ENCODE results near the gene BLOC1S3.

BLOC1S3 gene

DNA sequence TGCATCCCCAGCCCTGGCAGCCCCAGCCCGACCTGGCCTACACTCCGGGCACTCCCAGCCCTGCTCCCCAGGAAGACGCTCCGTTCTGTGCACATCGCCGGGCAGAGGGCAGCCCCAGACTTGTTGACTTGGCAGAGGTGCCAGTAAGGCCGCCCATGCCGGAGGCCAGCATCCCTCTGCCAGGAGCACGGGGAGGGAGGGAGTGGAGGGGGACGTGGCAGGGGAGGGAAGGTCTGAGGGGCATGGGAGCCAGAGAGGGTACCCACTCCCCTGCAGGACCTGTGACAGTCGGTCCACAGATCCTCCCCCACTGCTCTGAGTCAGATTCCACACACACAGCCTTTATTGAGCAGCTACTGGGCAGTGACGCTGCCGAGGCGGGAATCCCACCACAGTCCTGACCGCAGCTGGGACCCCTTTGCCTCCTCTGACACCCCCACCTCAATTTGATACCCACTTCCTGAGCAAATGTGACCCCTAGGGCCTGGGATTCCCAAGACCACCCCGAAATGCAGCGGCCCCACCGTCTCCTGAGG is 15.9 kb upstream of the BLOC1S3 start:
- peak; percentile 64 for DNase-seq

- no peak for DNase-seq
These were observed 15.4 kb upstream of the BLOC1S3 start for GRCh38 chr19:45163156-45163555.

GRCh38 chr19:45163751-45164460 is 14.7 kb upstream of the BLOC1S3 start:
- DNase-seq: no peak

DNA sequence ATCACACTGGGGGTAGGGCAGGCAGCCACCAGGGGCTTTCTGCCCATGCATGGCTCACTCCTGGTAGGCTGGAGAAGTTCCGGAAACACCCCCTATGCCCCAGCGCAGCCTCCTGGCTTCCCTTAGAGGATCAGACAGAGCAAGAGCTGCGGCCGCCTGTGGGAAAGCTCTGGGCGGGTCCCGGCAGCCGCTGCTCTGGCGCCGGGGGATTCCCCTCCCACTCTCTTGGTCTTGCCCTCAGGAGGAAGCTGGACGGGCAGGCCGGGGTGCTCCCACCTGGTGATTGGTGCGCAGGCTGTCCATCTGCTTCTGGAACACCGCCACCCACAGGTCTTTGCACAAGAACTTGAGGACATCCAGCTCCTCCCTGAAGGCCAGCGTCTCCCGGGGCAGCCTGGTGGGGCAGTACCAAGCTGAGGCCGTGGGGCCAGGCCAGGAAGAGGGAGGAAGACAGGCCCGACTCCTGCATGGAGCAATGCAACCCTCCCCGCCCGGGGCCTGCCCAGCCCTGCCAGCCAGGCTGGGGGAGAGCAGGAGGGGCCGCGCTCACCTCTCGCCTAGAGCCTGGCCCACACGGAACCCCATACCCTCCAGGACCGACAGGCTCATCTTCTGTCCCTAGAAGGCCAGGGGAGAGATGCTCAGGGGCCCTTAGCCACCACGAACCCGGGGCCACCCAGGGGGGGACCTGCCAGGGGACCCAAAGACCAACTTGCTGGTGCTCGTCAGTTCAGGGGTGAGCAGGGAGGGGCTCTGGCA is 13.8 kb upstream of the BLOC1S3 start:
- no peak for DNase-seq

- DNase-seq: no peak
These were observed 11.8 kb upstream of the BLOC1S3 start for GRCh38 chr19:45166723-45167252.

DNA sequence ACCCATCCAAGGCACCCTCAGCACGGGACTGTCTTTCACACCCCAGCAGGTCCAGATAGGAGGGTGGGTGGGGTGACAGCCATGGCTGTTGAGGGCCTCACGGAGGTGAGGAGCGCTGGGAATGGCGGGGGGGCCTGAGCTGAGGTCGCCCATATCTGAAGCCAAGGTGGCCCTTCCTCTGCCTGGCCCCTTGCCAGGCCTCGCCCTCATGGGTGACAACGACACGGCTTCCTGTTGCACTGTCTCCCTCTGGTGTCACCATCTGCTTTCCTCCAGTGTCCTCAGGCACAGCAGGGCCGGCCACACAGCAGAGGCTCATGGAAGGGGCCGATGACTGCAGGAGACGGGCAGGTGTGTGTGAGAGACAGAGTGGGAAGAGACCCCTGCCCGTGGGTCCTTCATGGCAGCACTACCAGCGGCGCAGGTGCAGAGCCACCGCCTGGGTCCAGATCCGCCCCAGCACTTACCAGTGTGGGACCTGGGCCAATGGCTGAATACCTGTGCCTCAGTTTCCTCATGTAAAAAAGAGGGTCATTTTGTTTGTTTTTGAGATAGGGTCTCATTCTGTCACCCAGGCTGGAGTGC is 9.7 kb upstream of the BLOC1S3 start:
- DNase-seq: peak; percentile 18

DNA sequence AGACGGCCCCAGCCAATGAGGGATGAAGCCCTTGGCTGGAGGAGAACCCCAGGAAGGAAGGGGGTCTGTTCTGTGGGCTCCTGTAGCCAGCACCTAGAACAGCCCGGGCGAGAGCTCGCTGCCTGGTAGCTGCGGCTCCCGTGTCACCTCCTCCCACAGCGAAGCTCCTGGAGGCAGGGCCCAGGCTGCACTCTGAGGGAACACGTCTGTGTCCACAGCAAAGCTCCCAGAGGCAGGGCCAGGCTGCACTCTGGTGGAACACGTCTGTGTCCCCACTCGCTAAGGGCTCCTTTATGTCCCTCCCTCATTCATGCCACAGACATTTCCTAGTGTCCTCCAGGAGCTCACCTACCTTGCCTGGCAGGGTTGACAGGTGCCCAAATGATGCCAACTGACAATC is 9.0 kb upstream of the BLOC1S3 start:
- DNase-seq: no peak

DNA sequence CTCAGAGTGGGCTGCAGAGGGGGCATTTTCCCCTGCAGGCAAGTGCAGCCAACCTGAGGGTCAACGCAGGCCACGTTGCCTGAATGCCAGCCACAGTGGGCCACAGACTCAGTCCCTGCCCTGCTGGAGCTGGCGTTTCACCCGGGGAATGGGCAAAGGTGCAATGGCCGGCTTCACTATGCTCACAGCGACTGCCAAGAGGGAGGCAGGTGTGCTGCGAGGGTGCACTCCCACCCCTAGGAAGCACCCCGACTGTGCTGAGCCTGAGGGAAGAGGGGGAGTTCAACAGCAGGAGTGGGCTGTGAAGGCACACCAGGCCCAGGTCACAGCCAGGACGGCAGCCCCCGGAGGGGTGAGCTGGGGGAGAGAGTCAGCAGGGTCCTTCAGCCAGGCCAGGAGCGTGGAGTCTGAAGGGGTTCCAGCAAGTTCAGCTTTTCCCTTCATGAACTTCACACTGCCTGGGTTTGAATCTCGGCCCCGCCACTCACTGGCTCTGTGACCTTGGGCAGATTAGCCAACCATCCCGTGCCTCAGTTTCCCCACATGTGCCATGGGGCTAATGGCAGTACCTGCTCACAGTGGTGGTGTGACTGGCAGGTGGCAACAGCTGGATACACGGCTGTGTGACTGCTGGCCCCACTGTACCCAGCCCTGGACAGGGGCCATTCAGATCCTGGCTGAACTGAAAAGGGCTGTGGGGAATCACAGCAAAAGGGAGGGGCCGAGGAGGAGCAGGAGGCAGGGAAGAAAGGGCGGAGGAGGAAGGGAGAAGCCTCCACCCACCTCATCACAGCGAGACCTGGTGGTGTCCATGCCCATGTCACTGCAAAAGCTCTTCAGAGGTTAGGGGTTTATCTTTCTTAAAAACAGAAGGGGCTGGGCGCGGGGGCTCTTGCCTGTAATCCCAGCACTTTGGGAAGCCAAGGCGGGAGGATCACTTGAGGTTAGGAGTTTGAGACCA is 8.2 kb upstream of the BLOC1S3 start:
- DNase-seq: no peak

DNA sequence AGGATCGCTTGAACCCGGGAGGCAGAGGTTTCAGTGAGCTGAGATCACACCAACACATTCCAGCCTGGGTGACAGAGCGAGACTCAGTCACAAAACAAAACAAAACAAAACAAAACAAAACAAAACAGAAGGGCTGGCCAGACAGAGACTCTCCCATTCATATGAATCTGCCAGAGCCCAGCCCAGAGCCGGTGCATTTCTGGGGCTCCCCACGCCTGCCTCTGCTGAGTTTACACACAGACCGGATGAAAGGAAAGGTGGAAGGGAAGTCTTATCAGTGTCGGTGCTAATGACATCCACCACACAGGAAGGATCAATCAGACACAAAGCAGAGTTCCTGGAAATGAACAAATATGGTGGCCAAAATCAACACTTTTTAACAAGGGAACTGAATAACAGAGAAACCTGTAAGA is 7.4 kb upstream of the BLOC1S3 start:
- no peak for DNase-seq

- no peak for DNase-seq
These were observed 6.4 kb upstream of the BLOC1S3 start for GRCh38 chr19:45172173-45172572.

GRCh38 chr19:45172611-45173208 is 5.9 kb upstream of the BLOC1S3 start:
- DNase-seq: no peak

- no peak for DNase-seq
These were observed 4.8 kb upstream of the BLOC1S3 start for GRCh38 chr19:45173816-45174215.

DNA sequence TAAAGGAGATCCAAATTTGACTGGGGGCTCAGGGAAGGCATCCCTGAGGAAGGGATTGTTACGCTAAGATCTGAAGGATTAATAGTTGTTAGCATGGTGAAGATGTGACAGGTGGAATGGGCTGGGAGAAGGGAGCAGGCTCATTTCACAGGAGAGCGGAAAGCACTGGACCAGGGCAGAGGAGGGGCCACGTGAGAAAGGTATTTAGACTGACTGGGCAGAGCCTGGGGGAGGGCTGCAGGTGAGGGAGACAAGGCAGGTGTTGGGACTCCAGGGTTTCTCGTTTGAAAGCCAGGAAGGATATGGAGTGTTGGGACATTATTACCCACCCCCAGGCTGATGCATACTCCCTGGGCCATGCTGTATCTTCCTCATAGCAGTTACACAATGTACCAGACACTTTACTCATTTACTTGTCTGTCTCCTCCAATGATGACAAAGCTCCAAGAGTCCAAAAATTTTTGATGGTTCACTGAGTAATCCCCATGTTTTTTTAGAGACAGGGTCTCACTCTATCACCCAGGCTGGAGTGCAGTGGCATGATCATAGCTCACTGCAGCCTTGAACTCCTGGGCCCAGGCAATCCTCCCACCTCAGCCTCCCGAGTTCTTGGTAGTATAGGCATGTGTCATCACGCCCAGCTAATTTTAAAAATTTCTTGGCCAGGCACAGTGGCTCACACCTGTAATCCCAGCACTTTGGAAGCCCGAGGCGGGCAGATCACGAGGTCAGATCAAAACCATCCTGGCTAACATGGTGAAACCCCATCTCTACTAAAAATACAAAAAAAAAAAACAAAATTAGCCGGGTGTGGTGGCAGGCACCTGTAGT is 2.9 kb upstream of the BLOC1S3 start:
- no peak for DNase-seq

DNA sequence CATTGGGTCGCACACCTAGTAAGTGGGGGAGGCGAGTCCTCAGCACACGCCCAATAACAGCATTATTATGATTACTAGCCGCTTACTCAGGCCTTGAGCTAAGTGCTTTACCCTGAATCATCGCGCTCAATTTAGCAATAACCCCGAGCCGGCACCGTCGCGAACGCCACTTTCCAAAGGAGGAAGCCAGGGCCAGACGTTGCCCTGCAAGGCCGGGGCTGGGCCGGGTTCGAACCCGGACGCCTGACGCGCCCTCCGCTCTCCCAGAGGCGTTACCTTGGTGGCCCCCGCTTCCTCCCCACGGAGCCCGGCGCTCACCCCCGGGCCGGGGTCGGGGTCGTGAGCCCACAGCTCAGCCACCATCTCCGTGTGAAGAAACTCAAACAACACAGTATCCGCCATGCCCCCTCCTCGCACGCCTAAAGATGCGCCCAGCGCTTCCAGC is 745 bp upstream of the BLOC1S3 start, which contains the start of gene TRAPPC6A:
Gene TRAPPC6A (minus strand): TSS at position 421 of the 445 bp plus-strand sequence. CDS start 19 bp downstream, at position 402.
- no peak for DNase-seq

DNA sequence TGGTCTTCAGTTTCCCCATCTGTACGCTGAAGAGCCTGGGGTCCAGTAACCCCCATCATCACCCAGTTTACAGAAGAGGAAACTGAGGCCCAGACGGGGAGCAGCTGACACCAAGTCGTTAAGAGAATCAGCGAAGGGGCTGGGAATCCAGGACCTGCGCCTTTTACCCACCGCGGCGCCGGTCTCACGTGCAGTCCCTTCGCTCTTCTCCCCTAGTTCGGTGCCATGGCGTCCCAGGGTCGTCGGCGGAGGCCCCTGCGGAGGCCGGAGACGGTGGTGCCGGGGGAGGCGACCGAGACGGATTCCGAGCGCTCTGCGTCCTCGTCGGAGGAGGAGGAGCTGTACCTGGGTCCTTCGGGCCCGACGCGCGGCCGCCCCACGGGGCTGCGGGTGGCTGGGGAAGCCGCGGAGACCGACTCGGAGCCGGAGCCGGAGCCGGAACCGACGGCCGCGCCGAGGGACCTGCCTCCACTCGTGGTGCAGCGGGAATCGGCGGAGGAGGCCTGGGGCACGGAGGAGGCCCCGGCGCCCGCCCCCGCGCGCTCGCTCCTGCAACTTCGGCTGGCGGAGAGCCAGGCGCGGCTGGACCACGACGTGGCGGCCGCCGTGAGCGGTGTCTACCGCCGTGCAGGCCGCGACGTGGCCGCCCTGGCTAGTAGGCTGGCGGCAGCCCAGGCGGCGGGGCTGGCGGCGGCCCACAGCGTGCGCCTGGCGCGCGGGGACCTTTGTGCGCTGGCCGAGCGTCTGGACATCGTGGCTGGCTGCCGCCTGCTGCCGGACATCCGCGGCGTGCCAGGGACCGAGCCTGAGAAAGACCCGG is 698 bp downstream of the BLOC1S3 start:
- no peak for DNase-seq

- no peak for DNase-seq
These were observed 1.3 kb downstream of the BLOC1S3 start for GRCh38 chr19:45179892-45180370.

DNA sequence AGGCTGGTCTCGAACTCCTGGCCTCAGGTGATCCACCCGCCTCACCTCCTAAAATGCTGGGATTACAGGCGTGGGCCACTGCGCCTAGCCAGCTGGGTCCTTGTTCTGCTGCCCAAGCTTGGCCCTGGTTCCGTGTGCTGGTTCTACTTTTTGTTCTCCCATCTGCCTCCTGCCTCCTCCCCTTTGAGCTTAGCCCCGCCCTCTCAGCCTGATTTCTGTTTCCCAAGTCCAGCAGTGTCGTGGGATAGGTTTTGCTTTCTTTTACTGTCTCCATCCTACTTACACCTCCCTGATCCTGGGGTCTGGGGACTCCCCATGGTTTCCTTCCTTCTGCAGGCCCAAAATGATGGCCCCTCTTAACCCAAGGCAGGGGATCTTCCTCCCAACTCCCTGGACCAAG is 2.4 kb downstream of the BLOC1S3 start:
- DNase-seq: no peak

DNA sequence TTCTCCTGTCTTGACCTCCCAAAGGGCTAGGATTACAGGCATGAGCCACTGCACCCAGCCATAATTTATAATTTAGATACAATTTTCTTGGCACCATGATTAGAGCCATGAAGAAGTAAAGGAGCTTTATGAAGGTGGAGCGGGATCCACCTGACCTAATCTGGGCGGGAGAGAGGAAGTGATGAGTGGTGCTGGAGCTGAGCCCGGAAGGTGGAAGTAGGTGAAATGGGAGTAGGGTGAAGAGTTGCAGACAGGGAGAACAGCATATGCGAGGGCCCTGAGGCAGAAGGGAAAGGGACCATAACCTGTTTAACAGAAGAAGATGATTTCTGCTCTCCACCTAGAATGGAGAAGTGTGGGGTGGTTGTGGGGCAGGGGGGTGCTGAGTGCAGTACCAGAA is 4.2 kb downstream of the BLOC1S3 start:
- no peak for DNase-seq

DNA sequence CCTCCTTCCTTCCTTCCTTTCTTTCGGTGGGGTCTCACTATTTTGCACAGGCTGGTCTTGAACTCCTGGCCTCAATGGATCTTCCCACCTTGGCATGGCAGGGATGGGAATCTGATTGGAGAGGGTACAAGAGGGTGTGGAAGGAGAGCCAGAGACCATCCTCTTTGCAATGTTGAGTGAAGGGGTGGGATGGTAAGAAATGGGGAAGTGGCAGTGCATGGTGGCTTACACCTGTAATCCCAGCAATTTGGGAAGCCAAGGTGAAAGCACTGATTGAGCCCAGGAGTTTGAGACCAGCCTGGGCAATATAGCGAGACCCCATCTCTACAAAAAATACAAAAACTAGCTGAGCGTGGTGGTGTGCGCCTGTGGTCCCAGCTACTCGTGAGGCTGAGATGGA is 5.5 kb downstream of the BLOC1S3 start:
- no peak for DNase-seq

All from NCI-H1694 treated with DMSO at 0.1 percent for 48 hours (cell line).